Left hindlimb (tissue), 1 donor: Measurements from ENCODE around the gene LYPD8.

Experiments
- DNase-seq: peaks from one replicate; pipeline ENCODE4 v3.0.0-alpha.2; 2018

The LYPD8 gene

GRCh38 chr1:248756636-248757035 is 1.1 kb upstream of the LYPD8 start:
- DNase-seq: no peak

DNA sequence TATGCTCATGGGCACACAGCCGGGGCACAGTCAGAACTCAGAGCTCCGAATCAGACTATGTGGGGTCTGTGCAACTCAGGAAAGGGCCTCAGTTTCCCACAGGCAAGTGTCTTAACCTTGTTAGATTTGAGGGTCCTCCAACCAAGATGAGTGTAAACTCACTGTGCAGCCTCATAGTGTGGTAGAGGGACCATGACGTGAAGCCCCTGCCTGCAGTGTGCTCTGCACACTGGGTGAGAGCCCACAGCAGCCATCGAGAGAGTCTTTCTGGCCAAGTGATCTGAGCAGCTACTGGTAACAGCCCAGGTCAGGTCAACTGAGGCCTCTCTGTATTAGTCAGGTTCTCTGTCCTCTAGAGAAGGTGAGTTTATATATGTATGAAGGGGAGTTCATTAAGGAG is 592 bp upstream of the LYPD8 start:
- DNase-seq: no peak

- DNase-seq: no peak
Measured at GRCh38 chr1:248753708-248754280, 1.8 kb downstream of the LYPD8 start.

GRCh38 chr1:248753029-248753594 is 2.4 kb downstream of the LYPD8 start:
- DNase-seq: no peak

GRCh38 chr1:248752161-248753028 is 3.2 kb downstream of the LYPD8 start:
- no peak for DNase-seq

DNA sequence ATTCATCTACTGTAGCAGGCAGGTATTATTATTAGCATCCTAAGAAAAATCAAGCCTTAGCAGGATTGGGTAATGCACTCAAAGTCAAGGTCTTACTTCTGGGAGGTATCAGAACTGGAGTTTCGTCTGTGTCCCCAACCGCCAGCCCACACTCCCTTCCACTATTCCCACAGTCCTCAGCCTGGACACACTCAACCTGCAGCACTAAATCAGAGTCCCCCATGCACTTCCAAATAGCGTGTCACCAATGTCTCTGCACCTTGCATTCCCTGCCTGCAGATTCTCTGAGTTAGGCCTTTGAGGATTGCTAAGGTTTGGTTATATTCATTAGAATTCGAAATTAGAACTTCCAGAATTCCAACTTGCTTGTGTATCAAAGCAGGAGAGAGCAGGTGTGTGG is 3.9 kb downstream of the LYPD8 start:
- no peak for DNase-seq

DNA sequence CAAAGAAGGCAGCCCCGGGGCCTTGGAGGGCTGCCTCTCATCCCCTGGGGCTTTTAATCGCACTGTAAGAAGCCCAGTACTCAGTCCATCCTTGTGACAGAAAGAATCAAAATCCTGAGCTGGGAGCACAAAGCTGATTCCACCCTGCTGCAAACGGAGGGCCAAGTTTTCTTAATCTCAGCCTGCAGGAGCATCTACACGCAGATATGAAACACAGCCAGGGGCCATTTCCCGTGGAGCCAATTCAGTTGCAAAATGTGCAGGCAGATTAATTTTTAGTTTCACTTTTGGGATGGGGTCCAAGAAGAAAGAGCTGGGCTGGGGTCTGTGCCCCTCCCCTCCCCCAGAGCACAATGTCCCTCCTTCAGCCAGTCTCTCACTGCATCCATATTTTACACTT is 4.4 kb downstream of the LYPD8 start:
- no peak for DNase-seq

DNA sequence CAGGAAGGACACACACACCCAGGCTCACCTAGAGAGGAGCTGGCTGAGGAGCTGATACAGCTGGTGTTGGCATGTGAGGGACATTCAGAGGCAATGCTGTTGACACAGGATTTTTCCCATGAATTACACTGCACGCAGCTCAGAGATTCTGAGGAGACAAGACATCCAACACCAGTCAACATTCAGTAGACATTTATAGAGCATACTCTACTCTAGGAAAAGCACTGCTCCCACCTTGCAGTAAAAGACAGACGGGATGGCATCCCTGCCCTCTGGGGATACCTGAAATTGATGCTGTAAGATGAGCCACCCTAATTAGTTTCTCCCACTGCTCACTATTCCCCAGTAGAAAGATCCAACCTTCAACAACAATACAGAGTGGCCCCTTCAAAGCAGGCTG is 5.1 kb downstream of the LYPD8 start:
- DNase-seq: no peak

GRCh38 chr1:248748211-248748610 is 7.3 kb downstream of the LYPD8 start:
- no peak for DNase-seq

- no peak for DNase-seq
Measured at GRCh38 chr1:248740876-248741275, 14.7 kb downstream of the LYPD8 start.

DNA sequence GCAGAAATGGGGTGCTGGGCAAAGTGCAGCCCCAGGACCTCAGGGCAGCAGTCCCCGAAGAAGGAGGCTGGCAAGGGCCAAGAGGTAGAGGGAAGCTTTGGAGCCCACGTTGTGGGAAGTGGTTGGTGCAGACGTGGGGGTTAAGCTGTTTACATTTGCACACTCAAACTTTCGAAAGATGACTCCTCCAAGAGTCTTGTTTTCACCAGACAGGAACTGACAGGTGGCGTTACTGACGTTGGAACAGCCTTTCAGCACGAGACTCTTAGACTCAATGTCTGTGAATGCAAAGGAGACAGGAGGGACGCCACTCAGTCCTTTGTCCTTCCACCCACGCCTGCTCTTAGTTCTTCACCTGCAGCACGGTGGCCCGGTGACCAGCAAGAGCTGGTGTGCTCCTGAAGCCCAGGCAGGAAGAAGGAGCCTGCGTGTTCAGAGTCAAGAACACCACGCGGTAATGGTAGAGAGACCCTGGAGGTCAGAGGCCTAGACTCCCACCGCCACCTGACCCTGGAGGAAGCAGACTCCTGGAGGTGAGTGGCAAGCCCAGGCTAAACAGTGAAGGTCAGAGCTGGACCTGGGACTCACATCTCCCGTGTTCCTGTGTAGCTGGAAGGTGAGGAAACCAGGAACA is 15.9 kb downstream of the LYPD8 start:
- DNase-seq: no peak

- no peak for DNase-seq
Measured at GRCh38 chr1:248737457-248737856, 18.1 kb downstream of the LYPD8 start.

- no peak for DNase-seq
Measured at GRCh38 chr1:248736977-248737376, 18.6 kb downstream of the LYPD8 start.

DNA sequence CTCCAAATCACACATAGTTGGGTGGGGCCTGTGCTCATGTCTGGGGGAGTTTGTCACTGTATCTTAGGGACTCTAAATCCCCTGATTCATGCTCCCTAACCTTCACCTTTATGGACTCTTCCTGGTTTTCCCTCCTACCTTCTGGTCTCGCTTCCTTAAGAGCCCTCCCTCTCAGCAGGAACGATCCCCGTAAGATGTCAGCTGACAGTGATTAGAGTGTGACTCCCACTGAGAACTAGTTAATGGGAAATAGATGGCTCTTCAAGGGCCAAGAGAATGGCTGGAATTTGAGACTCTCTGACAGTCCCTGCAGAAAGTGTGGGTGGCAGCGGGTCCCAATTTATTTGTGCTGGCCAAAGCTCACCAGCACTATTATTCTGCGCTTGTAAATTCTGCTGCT is 22.0 kb downstream of the LYPD8 start:
- DNase-seq: no peak

- no peak for DNase-seq
Measured at GRCh38 chr1:248730507-248731335, 24.8 kb downstream of the LYPD8 start.

GRCh38 chr1:248714248-248714647 is 41.3 kb downstream of the LYPD8 start:
- no peak for DNase-seq

GRCh38 chr1:248710305-248710900 is 45.2 kb downstream of the LYPD8 start:
- no peak for DNase-seq

GRCh38 chr1:248704606-248705005 is 51.0 kb downstream of the LYPD8 start:
- DNase-seq: no peak

GRCh38 chr1:248703674-248704073 is 51.9 kb downstream of the LYPD8 start:
- no peak for DNase-seq

GRCh38 chr1:248702714-248703113 is 52.8 kb downstream of the LYPD8 start, which contains the start of gene OR14I1:
Gene OR14I1, minus strand, starts transcription at chr1:248702766.
- DNase-seq: no peak

GRCh38 chr1:248699099-248699498 is 56.5 kb downstream of the LYPD8 start:
- DNase-seq: no peak

GRCh38 chr1:248697907-248698306 is 57.7 kb downstream of the LYPD8 start:
- no peak for DNase-seq
